SK-N-MC (cell line): ENCODE data around the gene KLHL35.

Experiments
- DNase-seq: peaks from one replicate; pipeline ENCODE4 v3.0.0-alpha.2; 2011; ENCODE audit warnings: low read depth, low spot score
- H3K27ac ChIP-seq: fragments of 200-600 bp; sonication (generic); 2 replicates; pipeline ENCODE4 v1.5.1; 2016; ENCODE audit warnings: mixed run types
- H3K36me3 ChIP-seq: fragments of 200-600 bp; sonication (generic); 2 replicates; pipeline ENCODE4 v1.6.1; 2017; ENCODE audit warnings: antibody characterized with exemption, low read length, mixed read lengths; ENCODE audit not compliant: insufficient read depth
- H3K4me3 ChIP-seq: fragments of 200-600 bp; sonication (generic); 2 replicates; pipeline ENCODE4 v1.5.1; 2016
- H3K9ac ChIP-seq: fragments of 200-600 bp; sonication (generic); 2 replicates; pipeline ENCODE4 v1.8.0; 2017; ENCODE audit warnings: mixed run types, mixed read lengths; ENCODE audit not compliant: insufficient read length
- H3K9me3 ChIP-seq: fragments of 200-600 bp; sonication (generic); 2 replicates; pipeline ENCODE4 v1.6.1; 2017; ENCODE audit warnings: low read depth, mild to moderate bottlenecking, antibody characterized with exemption, low read length, moderate library complexity, mixed read lengths
- EZH2 ChIP-seq: fragments of 200-600 bp; sonication (generic); IDR thresholded peaks from one replicate; pipeline ENCODE4 v1.6.1; 2017; ENCODE audit warnings: antibody characterized with exemption
- FOXP2 ChIP-seq: optimal IDR thresholded peaks from 2 replicates; pipeline ENCODE3; 2011; ENCODE audit warnings: mild to moderate bottlenecking, moderate library complexity; ENCODE audit not compliant: insufficient read depth; ENCODE audit errors: extremely low read length, control extremely low read depth
- POLR2AphosphoS5 ChIP-seq: IDR thresholded peaks from 2 replicates; pipeline ENCODE4 v1.6.1; 2012; ENCODE audit warnings: mild to moderate bottlenecking, low read depth, low read length, borderline replicate concordance

Gene KLHL35

GRCh38 chr11:75439026-75439425, 6.0 kb upstream of the KLHL35 start:
- Histone ChIP-seq H3K4me3 (no peak overlapping the region), H3K9me3 (no peaks in the 10 kb centered on the region), H3K36me3 (no peaks in the 10 kb centered on the region), H3K9ac (no peak overlapping the region), H3K27ac (no peak overlapping the region)
- TF ChIP-seq POLR2AphosphoS5: no peak
- TF ChIP-seq FOXP2: no peak
- TF ChIP-seq EZH2: no peak
- DNase-seq: no peak

GRCh38 chr11:75437966-75438659, 5.1 kb upstream of the KLHL35 start:
- no peaks in the 10 kb centered on the region for H3K9me3 ChIP-seq
- no peak for TF ChIP-seq POLR2AphosphoS5
- no peak for TF ChIP-seq FOXP2
- TF ChIP-seq EZH2: no peak
- no peak overlapping the region for H3K9ac ChIP-seq
- H3K27ac ChIP-seq: no peak overlapping the region
- DNase-seq: no peak
- H3K36me3 ChIP-seq: no peaks in the 10 kb centered on the region
- H3K4me3 ChIP-seq: no peak overlapping the region

- DNase-seq: no peak
- Histone ChIP-seq H3K4me3 (no peak overlapping the region), H3K36me3 (no peaks in the 10 kb centered on the region), H3K27ac (no peak overlapping the region), H3K9me3 (no peaks in the 10 kb centered on the region), H3K9ac (no peak overlapping the region)
- TF ChIP-seq POLR2AphosphoS5 (no peak), FOXP2 (no peak), EZH2 (no peak)
These were observed 3.8 kb upstream of the KLHL35 start for GRCh38 chr11:75436806-75437205.

- Histone ChIP-seq H3K9me3 (no peaks in the 10 kb centered on the region), H3K9ac (no peak overlapping the region), H3K4me3 (no peak overlapping the region), H3K27ac (no peak overlapping the region), H3K36me3 (no peaks in the 10 kb centered on the region)
- TF ChIP-seq POLR2AphosphoS5: no peak
- TF ChIP-seq FOXP2: no peak
- TF ChIP-seq EZH2: no peak
- DNase-seq: no peak
These were observed 2.5 kb upstream of the KLHL35 start for GRCh38 chr11:75435571-75435925.

- TF ChIP-seq FOXP2 (no peak), EZH2 (no peak), POLR2AphosphoS5 (no peak)
- DNase-seq: no peak
- H3K9ac ChIP-seq: no peak overlapping the region
- no peak overlapping the region for H3K27ac ChIP-seq
- H3K4me3 ChIP-seq: no peak overlapping the region
- no peaks in the 10 kb centered on the region for H3K36me3 ChIP-seq
- H3K9me3 ChIP-seq: no peaks in the 10 kb centered on the region
These were observed 2.0 kb upstream of the KLHL35 start for GRCh38 chr11:75434886-75435570.

GRCh38 chr11:75434051-75434450, 1.0 kb upstream of the KLHL35 start:
- H3K36me3 ChIP-seq: no peaks in the 10 kb centered on the region
- no peak overlapping the region for H3K27ac ChIP-seq
- H3K9ac ChIP-seq: no peak overlapping the region
- TF ChIP-seq FOXP2: no peak
- no peak for TF ChIP-seq EZH2
- no peak for TF ChIP-seq POLR2AphosphoS5
- H3K9me3 ChIP-seq: no peaks in the 10 kb centered on the region
- H3K4me3 ChIP-seq: no peak overlapping the region
- DNase-seq: no peak

GRCh38 chr11:75433443-75433842, 440 bp upstream of the KLHL35 start:
- no peaks in the 10 kb centered on the region for H3K9me3 ChIP-seq
- no peak overlapping the region for H3K27ac ChIP-seq
- no peak overlapping the region for H3K4me3 ChIP-seq
- DNase-seq: no peak
- no peak for TF ChIP-seq POLR2AphosphoS5
- no peak for TF ChIP-seq FOXP2
- TF ChIP-seq EZH2: no peak
- H3K9ac ChIP-seq: no peak overlapping the region
- H3K36me3 ChIP-seq: no peaks in the 10 kb centered on the region

GRCh38 chr11:75431533-75432525, 1.2 kb downstream of the KLHL35 start:
- no peak for TF ChIP-seq POLR2AphosphoS5
- no peak for TF ChIP-seq FOXP2
- no peak for TF ChIP-seq EZH2
- no peak overlapping the region for H3K27ac ChIP-seq
- H3K9me3 ChIP-seq: no peaks in the 10 kb centered on the region
- H3K4me3 ChIP-seq: no peak overlapping the region
- no peak for DNase-seq
- no peaks in the 10 kb centered on the region for H3K36me3 ChIP-seq
- H3K9ac ChIP-seq: no peak overlapping the region
